SK-N-SH (cell line): Measurements from ENCODE around the gene TBC1D9B. TPM values are rescaled to one million over a fixed set of nuclear protein-coding genes. Genes with fewer than 3 reads are reported as not detected.

Experiments used
- CTCF ChIA-PET: fragments of 300-600, 350-600 bp; formaldehyde crosslinking; extraction: SDS; loops from one replicate; lab custom pipeline; 2021; lab: Yijun Ruan, JAX
- POLR2A ChIA-PET: fragments of 350-600 bp; sonication (Branson Sonifier 250); formaldehyde crosslinking; extraction: SDS; loops from one replicate; lab custom pipeline; 2020; ENCODE audit warnings: antibody characterized with exemption, inconsistent platforms; lab: Yijun Ruan, JAX
- DNase-seq: peaks from one replicate; pipeline ENCODE4 v3.0.0; 2012
- H2AFZ ChIP-seq: fragments of 200-600 bp; sonication (generic); 2 replicates; pipeline ENCODE4 v1.8.1; 2016; ENCODE audit warnings: antibody characterized with exemption, mild to moderate bottlenecking, low read depth
- H3F3A ChIP-seq: fragments of 200-600 bp; sonication (generic); replicated peaks from 2 replicates; pipeline ENCODE3; 2016; ENCODE audit warnings: antibody characterized with exemption, mild to moderate bottlenecking; ENCODE audit not compliant: insufficient read depth
- H3K27ac ChIP-seq, 2 experiments: fragments of 200-500 bp in 1 of 2; fragments of 200-600 bp in 1 of 2; sonication (Bioruptor generic) in 1 of 2; sonication (generic), shearing (Covaris generic) in 1 of 2; 2 replicates each; pipeline versions ENCODE4 v1.5.1 to v1.6.1; 2014 to 2016; ENCODE audit warnings: low read depth in 2 of 2, inconsistent platforms in 1 of 2, low read length in 1 of 2, mild to moderate bottlenecking in 1 of 2, mixed read lengths in 1 of 2
- H3K27me3 ChIP-seq: fragments of 200-600 bp; sonication (generic), shearing (Covaris generic); 2 replicates; pipeline ENCODE4 v1.6.1; 2016; ENCODE audit warnings: mixed run types; ENCODE audit not compliant: insufficient read depth
- H3K36me3 ChIP-seq, 2 experiments: fragments of 200-500 bp in 1 of 2; fragments of 200-600 bp in 1 of 2; sonication (Bioruptor generic) in 1 of 2; sonication (generic) in 1 of 2; replicated peaks in 1 of 2; 2 replicates each; pipeline versions ENCODE3 to v1.5.1; 2014 to 2016; ENCODE audit warnings: low read length in 1 of 2, mild to moderate bottlenecking in 1 of 2; ENCODE audit not compliant: insufficient read depth in 2 of 2, control insufficient read depth in 1 of 2
- H3K4me1 ChIP-seq, 2 experiments: fragments of 200-500 bp in 1 of 2; fragments of 200-600 bp in 1 of 2; sonication (Bioruptor generic) in 1 of 2; sonication (generic), shearing (Covaris generic) in 1 of 2; 2 replicates each; pipeline versions ENCODE4 v1.5.1 to v1.6.1; 2014 to 2016; ENCODE audit warnings: low read depth in 1 of 2, low read length in 1 of 2, mixed run types in 1 of 2; ENCODE audit not compliant: insufficient read depth in 2 of 2, control insufficient read depth in 1 of 2
- H3K4me2 ChIP-seq: fragments of 200-600 bp; sonication (generic), shearing (Covaris generic); 2 replicates; pipeline ENCODE4 v1.6.1; 2017; ENCODE audit warnings: mixed run types
- H3K4me3 ChIP-seq, 2 experiments: fragments of 200-500 bp in 1 of 2; fragments of 200-600 bp in 1 of 2; sonication (Bioruptor generic) in 1 of 2; sonication (generic), shearing (Covaris generic) in 1 of 2; 2 replicates each; pipeline versions ENCODE4 v1.5.1 to v1.8.1; 2014 to 2016; ENCODE audit warnings: low read depth in 2 of 2, inconsistent platforms in 1 of 2, low read length in 1 of 2, mild to moderate bottlenecking in 1 of 2, mixed read lengths in 1 of 2, moderate library complexity in 1 of 2
- H3K79me2 ChIP-seq: fragments of 200-600 bp; sonication (generic); 2 replicates; pipeline ENCODE4 v1.8.1; 2017; ENCODE audit warnings: mild to moderate bottlenecking; ENCODE audit not compliant: insufficient read depth
- H3K9ac ChIP-seq: fragments of 200-600 bp; sonication (generic); 2 replicates; pipeline ENCODE4 v1.6.1; 2017; ENCODE audit warnings: mixed run types
- H3K9me2 ChIP-seq: fragments of 200-600 bp; sonication (generic); 2 replicates; pipeline ENCODE4 v1.6.1; 2017; ENCODE audit warnings: mixed run types
- H3K9me3 ChIP-seq: fragments of 200-600 bp; sonication (generic); 2 replicates; pipeline ENCODE4 v1.6.1; 2017; ENCODE audit warnings: mixed run types, mild to moderate bottlenecking, moderate library complexity
- H4K20me1 ChIP-seq: fragments of 200-600 bp; sonication (generic); 2 replicates; pipeline ENCODE4 v1.6.1; 2017; ENCODE audit warnings: mild to moderate bottlenecking, mixed run types; ENCODE audit not compliant: insufficient read depth
- CHD2 ChIP-seq: fragments of 150-350 bp; IDR thresholded peaks from 2 replicates; pipeline ENCODE4 v1.6.1; 2018; ENCODE audit warnings: low read length; ENCODE audit not compliant: partially characterized antibody
- EP300 ChIP-seq, 2 experiments: IDR thresholded peaks; 2 replicates each; pipeline versions ENCODE4 v1.4.0 to v1.6.1; 2012; ENCODE audit warnings: borderline replicate concordance in 1 of 2, low read depth in 1 of 2, low read length in 1 of 2
- FOXJ3 ChIP-seq: sonication (generic); formaldehyde crosslinking; IDR thresholded peaks from 2 replicates; pipeline ENCODE4 v1.5.1; 2020; ENCODE audit warnings: mild to moderate bottlenecking, missing genetic modification reagents
- GATA2 ChIP-seq: sonication (generic); formaldehyde crosslinking; IDR thresholded peaks from 2 replicates; pipeline ENCODE4 v1.5.0; 2020; ENCODE audit warnings: mild to moderate bottlenecking, missing genetic modification reagents
- MXI1 ChIP-seq: IDR thresholded peaks from 2 replicates; pipeline ENCODE4 v1.6.1; 2012; ENCODE audit warnings: mild to moderate bottlenecking, low read depth, low read length, improper control_type of control experiment
- NFIC ChIP-seq: IDR thresholded peaks from 2 replicates; pipeline ENCODE4 v1.4.0; 2012; ENCODE audit warnings: borderline replicate concordance
- NRF1 ChIP-seq: IDR thresholded peaks from 2 replicates; pipeline ENCODE4 v1.6.1; 2012; ENCODE audit warnings: low read depth, mild to moderate bottlenecking, low read length
- POLR2AphosphoS5 ChIP-seq: IDR thresholded peaks from 2 replicates; pipeline ENCODE4 v1.6.1; 2012; ENCODE audit warnings: low read depth, low read length
- RAD21 ChIP-seq: IDR thresholded peaks from 2 replicates; pipeline ENCODE4 v1.6.1; 2012; ENCODE audit warnings: mild to moderate bottlenecking, low read length
- RXRA ChIP-seq: IDR thresholded peaks from 2 replicates; pipeline ENCODE4 v1.4.0; 2012; ENCODE audit warnings: low read depth, mild to moderate bottlenecking, borderline replicate concordance
- SIN3A ChIP-seq: IDR thresholded peaks from 2 replicates; pipeline ENCODE4 v1.6.1; 2012; ENCODE audit warnings: low read depth, mild to moderate bottlenecking, low read length, moderate library complexity, borderline replicate concordance
- TAF1 ChIP-seq: IDR thresholded peaks from 2 replicates; pipeline ENCODE4 v1.6.1; 2012; ENCODE audit warnings: low read depth, mild to moderate bottlenecking, low read length, moderate library complexity, borderline replicate concordance
- TCF12 ChIP-seq: IDR thresholded peaks from 2 replicates; pipeline ENCODE4 v1.4.0; 2012
- TEAD4 ChIP-seq: IDR thresholded peaks from 2 replicates; pipeline ENCODE4 v1.4.0; 2012; ENCODE audit warnings: mild to moderate bottlenecking, borderline replicate concordance; ENCODE audit not compliant: insufficient read depth
- WGBS: methylation state at CpG from one replicate; pipeline ENCODE4 v1.1.6; 2017; ENCODE audit warnings: low lambda C conversion rate; 5-methylcytosine and 5-hydroxymethylcytosine counted together
- polyA plus RNA-seq, 3 experiments: library from polyadenylated mRNA; depleted of rRNA; stranded (reverse); fragments of >200 nt; gene quantifications; 2 replicates each; pipeline ENCODE4 v1.2.3, GENCODE V29; 2012
- TF ChIP-seq, protein P1 (sequence below): fragments of 200-600 bp; sonication (generic); IDR thresholded peaks from 2 replicates; pipeline ENCODE4 v1.6.1; 2017; ENCODE audit warnings: antibody characterized with exemption, mild to moderate bottlenecking, moderate library complexity
- TF ChIP-seq, protein P2 (sequence below): IDR thresholded peaks from 2 replicates; pipeline ENCODE4 v1.4.0; 2012; ENCODE audit warnings: low read depth
- TF ChIP-seq, protein P3 (sequence below): fragments of 150-350 bp; IDR thresholded peaks from 2 replicates; pipeline ENCODE4 v1.6.1; 2017; ENCODE audit warnings: antibody characterized with exemption, low read length, low read depth, borderline replicate concordance
- TF ChIP-seq, protein P4 (sequence below): IDR thresholded peaks from 2 replicates; pipeline ENCODE4 v1.6.1; 2012; ENCODE audit warnings: mild to moderate bottlenecking, low read depth, low read length, moderate library complexity

TBC1D9B gene
- polyA plus RNA-seq, 1 of the 3 experiments (the other 2 are of a cell fraction), result 75.6 TPM

DNA sequence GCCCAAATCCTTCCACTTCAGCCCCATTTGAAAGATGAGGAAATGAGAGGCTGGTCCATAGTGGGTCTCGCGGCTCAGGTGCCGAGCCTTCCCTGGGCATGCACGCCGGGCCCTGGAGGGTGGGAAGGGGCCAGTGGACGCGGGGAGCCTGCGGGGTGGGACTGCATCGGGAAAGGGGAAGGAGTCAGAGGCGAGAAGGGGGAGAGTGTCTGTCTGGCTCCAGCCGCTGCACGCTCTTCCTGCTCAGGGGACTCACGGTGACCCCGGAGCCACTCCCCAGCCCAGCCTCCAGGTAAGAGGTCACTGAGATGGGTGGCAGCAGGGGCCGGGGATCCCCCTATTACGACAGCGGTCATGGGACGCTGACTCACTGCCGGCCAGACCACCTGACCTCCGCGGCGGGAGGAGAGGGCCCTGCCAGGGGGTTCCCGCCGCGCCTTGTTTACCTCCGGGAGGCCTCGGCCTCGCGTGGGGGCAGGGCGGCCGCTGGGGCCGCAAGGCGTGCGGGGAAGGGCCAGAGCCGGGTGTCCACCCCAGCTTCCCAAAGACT, 88.9 kb downstream of the TBC1D9B start (continued):
- peak; percentile 92 for TF ChIP-seq RXRA
- peak; percentile 52; the same call in 1 of the 2 replicates for TF ChIP-seq TCF12
- peak; percentile 19; the same call in 1 of the 2 replicates for TF ChIP-seq TAF1
- TF ChIP-seq NFIC, result peak; percentile 26; the same call in 1 of the 2 replicates
- TF ChIP-seq, protein P1, sequence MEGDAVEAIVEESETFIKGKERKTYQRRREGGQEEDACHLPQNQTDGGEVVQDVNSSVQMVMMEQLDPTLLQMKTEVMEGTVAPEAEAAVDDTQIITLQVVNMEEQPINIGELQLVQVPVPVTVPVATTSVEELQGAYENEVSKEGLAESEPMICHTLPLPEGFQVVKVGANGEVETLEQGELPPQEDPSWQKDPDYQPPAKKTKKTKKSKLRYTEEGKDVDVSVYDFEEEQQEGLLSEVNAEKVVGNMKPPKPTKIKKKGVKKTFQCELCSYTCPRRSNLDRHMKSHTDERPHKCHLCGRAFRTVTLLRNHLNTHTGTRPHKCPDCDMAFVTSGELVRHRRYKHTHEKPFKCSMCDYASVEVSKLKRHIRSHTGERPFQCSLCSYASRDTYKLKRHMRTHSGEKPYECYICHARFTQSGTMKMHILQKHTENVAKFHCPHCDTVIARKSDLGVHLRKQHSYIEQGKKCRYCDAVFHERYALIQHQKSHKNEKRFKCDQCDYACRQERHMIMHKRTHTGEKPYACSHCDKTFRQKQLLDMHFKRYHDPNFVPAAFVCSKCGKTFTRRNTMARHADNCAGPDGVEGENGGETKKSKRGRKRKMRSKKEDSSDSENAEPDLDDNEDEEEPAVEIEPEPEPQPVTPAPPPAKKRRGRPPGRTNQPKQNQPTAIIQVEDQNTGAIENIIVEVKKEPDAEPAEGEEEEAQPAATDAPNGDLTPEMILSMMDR, result no peak
- TF ChIP-seq POLR2AphosphoS5, result no peak; the same call in 1 of the 2 replicates
- TF ChIP-seq, protein P2, sequence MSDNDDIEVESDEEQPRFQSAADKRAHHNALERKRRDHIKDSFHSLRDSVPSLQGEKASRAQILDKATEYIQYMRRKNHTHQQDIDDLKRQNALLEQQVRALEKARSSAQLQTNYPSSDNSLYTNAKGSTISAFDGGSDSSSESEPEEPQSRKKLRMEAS, result no peak; the same call in 1 of the 2 replicates
- TF ChIP-seq, protein P3, sequence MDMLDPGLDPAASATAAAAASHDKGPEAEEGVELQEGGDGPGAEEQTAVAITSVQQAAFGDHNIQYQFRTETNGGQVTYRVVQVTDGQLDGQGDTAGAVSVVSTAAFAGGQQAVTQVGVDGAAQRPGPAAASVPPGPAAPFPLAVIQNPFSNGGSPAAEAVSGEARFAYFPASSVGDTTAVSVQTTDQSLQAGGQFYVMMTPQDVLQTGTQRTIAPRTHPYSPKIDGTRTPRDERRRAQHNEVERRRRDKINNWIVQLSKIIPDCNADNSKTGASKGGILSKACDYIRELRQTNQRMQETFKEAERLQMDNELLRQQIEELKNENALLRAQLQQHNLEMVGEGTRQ, result peak; percentile 51; the same call in 1 of the 2 replicates
- 0 out of 2 replicates have a peak, but pooled peaks have one; percentile 15 for TF ChIP-seq MXI1
- TF ChIP-seq SIN3A, result peak; percentile 85; the same call in 1 of the 2 replicates
- no peak for TF ChIP-seq RAD21

DNA sequence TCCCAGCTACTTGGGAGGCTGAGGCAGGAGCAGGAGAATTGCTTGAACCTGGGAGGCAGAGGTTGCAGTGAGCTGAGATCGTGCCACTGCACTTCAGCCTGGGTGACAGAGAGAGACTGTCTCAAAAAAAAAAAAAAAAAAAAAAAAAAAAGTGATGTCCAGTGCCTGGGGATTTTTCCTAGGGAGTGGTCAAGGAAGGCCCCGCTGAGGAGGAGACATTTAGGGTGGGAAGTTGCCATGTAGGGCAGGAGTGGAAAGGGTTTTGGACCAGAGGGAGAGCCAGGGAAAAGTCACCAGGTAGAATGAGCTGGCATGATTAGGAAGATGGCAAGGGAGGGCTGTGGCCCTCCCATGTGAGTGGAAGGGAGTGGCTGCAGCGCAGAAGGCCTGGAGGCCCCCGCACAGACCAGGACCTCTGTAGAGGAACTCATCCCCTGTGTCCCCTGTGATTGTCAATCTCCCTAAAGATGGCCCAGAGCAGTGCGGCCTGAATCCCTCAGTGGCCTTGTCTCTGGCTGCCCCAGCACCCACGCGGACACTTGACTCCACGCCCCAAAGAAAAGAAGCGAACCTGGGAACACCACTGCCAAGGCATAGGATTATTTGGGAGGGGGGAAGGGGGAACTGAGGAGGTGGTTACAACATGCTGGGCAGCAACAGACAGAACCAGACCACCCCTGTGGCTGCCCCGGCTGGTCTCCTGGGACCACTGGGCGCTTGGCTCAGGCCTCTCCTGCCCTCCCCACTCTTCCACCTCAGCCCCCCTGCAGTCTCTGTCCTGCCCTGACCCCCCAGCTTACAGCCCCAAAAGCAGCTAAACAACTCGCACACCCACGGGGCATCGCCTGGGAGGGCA, 89.6 kb downstream of the TBC1D9B start:
- Histone ChIP-seq H3K9ac (peak overlapping the region; percentile 97; the same call in 1 of the 2 replicates), H2AFZ (peak overlapping the region; percentile 67; the same call in 1 of the 2 replicates), H3K4me3 (peak overlapping the region in 1 of 2 experiments; percentile 32; a peak in 1 of 4 replicates), H3K9me2 (no peaks in the 10 kb centered on the region), H4K20me1 (peaks cover 21% of the 10 kb centered on the region), H3K27ac (peak overlapping the region; percentile 84 to 94), H3K79me2 (peaks cover 29% of the 10 kb centered on the region), H3K27me3 (no peaks in the 10 kb centered on the region), H3F3A (peaks cover 13% of the 10 kb centered on the region), H3K9me3 (no peaks in the 10 kb centered on the region), H3K4me2 (peak overlapping the region; percentile 75; the same call in 1 of the 2 replicates), H3K36me3 (peaks cover 12 to 14% of the 10 kb centered on the region in 2 experiments), H3K4me1 (peaks cover 22 to 36% of the 10 kb centered on the region in 2 experiments)
- ChIA-PET CTCF (interaction anchor here (1.6 kb wide), 1 partner anchor 22 kb away, joined by 4 read pairs; no protein-coding TSS in a partner anchor), POLR2A (interaction anchor here (0.6 kb wide), 1 partner anchor 14 kb away, joined by 3 read pairs; no protein-coding TSS in a partner anchor)
- DNase-seq, result no peak
- 76% methylated on average over 12 of the region's 14 CpGs for WGBS
- TF ChIP-seq NRF1 (no peak), CHD2 (no peak), TAF1 (no peak), FOXJ3 (CRISPR knock-in tag) (no peak), EP300 (IDR thresholded peaks at IDR 0.05; ENCODE audit: borderline replicate concordance in 1 of 2, low read depth in 1 of 2, low read length in 1 of 2) (no peak), TCF12 (no peak), GATA2 (CRISPR knock-in tag) (no peak), MXI1 (no peak), RAD21 (no peak), TEAD4 (no peak), RXRA (no peak)
- TF ChIP-seq, protein P4, sequence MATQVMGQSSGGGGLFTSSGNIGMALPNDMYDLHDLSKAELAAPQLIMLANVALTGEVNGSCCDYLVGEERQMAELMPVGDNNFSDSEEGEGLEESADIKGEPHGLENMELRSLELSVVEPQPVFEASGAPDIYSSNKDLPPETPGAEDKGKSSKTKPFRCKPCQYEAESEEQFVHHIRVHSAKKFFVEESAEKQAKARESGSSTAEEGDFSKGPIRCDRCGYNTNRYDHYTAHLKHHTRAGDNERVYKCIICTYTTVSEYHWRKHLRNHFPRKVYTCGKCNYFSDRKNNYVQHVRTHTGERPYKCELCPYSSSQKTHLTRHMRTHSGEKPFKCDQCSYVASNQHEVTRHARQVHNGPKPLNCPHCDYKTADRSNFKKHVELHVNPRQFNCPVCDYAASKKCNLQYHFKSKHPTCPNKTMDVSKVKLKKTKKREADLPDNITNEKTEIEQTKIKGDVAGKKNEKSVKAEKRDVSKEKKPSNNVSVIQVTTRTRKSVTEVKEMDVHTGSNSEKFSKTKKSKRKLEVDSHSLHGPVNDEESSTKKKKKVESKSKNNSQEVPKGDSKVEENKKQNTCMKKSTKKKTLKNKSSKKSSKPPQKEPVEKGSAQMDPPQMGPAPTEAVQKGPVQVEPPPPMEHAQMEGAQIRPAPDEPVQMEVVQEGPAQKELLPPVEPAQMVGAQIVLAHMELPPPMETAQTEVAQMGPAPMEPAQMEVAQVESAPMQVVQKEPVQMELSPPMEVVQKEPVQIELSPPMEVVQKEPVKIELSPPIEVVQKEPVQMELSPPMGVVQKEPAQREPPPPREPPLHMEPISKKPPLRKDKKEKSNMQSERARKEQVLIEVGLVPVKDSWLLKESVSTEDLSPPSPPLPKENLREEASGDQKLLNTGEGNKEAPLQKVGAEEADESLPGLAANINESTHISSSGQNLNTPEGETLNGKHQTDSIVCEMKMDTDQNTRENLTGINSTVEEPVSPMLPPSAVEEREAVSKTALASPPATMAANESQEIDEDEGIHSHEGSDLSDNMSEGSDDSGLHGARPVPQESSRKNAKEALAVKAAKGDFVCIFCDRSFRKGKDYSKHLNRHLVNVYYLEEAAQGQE, result no peak
- TF ChIP-seq, protein P2, result no peak
- TF ChIP-seq, protein P3, result no peak
